Stimulated activated CD4-positive, alpha-beta T cell treated with anti-CD3 and anti-CD28 coated beads, TNF-alpha, amount 100 ng/mL, for 1 hour (primary cell): Measurements from ENCODE around the gene MEA1.
"Not testable (repeated sequence)": the region's sequence is repeated elsewhere in the genome, so short reads cannot be mapped to it uniquely, and the experiment has no call there.

Experiments used
- DNase-seq, 3 donors: peaks; one replicate each; pipeline ENCODE4 v3.0.0-alpha.2; 2020; ENCODE audit warnings: low read depth in 3 of 3, low spot score in 1 of 3

MEA1 gene

DNA sequence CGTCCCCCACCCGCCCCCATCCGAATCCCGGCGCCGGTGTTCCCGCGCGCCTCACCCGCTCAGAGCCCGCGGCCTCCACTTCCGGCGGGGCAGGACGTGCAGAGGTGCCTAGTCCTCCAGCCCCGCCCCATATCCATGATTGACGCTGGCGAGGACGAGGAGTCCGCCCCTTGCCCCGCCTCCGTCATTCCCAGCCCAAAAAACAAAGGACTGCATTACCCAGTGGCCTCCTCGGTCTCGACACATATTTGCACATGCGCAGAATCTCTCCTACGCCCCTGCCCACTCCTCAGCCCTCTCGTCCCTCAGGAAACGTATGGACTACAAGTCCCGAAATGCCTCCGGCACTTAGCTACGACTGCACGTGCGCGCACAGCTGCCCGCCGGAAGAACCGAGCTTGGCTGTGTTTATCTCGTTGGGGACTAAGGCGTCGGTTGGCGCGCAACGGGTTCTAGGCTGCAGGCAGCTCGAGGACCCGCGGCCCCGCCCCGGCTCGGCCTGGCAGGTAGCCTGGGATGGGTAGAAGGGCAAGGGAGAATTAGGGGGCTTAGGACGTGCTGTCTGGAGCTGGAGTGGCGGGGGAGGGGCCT, at the start of gene MEA1, which contains the start of gene KLHDC3:
TSS of gene MEA1 (minus strand) at position 104 of the 591 bp plus-strand sequence. CDS start 133 bp downstream, outside the sequence.
TSS of gene KLHDC3 (plus strand) at position 407 of the 591 bp plus-strand sequence. CDS start 2,944 bp downstream, outside the sequence.
- DNase-seq: peak; percentile 94 to 98 (median 97)

DNA sequence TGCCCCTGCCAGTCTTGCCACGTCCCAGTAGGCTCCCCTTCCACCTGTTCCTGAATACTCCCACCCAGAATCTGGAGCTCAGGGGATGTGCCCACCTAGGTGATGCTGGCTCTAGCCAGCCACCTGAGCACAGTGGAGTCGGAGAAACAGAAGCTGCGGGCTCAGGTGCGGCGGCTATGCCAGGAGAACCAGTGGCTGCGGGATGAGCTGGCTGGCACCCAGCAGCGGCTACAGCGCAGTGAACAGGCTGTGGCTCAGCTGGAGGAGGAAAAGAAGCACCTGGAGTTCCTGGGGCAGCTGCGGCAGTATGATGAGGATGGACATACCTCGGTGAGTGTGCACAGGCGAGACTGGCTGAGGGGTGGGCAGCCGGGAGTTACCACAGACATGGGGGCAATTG, 49.1 kb upstream of the MEA1 start:
- no peak for DNase-seq

DNA sequence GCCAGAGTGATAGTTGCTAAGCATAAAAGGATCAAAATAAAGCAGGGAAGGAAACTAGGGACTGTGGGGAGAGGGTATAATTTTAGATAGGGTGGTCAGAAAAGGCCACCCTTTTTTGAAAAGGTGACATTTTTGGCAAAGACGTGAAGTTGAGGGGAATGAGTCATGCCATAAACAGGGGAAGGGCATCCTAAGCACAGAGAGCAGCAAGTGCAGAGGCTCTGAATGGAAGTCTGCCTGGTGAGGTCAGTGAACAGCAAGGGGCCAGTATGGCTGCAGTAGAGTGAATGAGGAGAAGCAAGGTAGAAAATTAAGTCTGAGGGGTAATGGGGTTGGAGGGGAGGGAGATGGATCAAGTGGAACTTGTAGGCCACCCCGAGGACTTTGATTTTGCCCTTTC, 48.1 kb upstream of the MEA1 start:
- DNase-seq: no peak

- DNase-seq: no peak
Measured at GRCh38 chr6:43060755-43061633, 47.2 kb upstream of the MEA1 start.

GRCh38 chr6:43060034-43060754, 46.4 kb upstream of the MEA1 start:
- DNase-seq: no peak

DNA sequence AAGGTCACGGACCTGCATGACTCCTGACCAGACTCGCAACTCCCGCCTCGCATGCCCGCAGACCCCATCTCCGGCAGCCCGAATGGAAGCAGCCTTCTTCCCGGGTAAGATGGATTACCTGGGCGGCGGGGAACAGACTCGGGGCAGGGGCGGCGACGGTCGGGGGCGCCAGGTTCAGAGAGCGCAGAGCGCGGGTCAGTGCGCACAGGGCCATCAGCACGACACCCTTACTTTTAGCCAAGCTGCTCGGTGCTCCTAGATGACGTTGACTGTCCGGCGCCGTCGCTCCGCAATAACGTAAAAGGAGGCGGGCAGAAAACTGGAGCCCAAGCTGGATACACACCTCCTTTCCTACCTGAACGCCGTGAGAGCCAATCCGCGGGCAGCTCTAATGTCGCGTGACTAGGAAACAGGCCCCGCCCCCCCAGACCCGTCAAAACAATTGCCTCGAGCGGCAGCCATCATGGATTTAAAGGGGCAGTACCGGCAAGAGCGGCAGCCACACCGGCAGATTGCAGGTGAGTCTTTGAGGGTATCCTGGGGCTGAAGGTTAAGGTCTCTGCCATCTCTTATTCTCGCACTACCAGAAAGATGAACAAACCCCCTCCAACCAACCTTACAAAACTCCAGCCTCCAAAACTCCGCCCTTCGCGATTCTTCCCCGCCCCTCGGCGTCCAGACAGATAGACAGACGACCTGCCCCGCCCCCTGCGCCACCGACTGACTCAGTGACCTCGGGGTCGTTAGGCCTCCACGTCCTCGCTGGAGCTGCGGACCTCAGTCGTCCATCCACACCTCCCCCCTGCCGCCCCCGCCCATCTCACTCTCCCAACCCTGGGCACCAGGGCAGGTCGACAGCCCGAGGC, 45.7 kb upstream of the MEA1 start, which contains the start of the genes KLC4 and MRPL2:
TSS of gene KLC4 (plus strand) at position 464 of the 866 bp plus-strand sequence. CDS start 1,705 bp downstream, outside the sequence.
TSS of gene MRPL2 (minus strand) at position 267 of the 866 bp plus-strand sequence. CDS start at position 214, 53 bp downstream.
- peak; percentile 88 to 93 (median 90) for DNase-seq

GRCh38 chr6:43058531-43058930, 44.8 kb upstream of the MEA1 start:
- no peak for DNase-seq

DNA sequence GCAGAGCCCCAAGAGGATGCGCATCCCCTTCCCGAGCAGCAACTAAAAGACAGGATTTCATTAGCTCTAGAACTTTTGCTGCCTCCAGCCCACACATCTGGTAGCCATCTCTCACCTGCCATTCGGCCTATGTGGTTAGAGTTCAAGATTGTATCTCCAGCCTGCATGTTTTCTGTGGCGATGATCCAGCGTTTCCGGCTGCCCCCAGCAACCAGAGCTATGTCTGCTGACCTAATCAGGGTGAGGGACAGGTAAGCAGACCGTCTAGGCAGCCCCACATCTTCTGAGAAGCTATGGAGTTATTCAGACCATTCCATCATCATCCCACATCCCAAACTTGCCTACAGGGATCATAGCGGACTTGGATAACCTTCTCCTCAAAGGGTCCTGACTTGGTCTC, 42.2 kb upstream of the MEA1 start:
- DNase-seq: no peak

GRCh38 chr6:43054206-43054943, 40.6 kb upstream of the MEA1 start:
- DNase-seq: no peak

- peak; percentile 66 to 82 (median 79) for DNase-seq
Measured at GRCh38 chr6:43053545-43054205, 39.9 kb upstream of the MEA1 start, which contains the start of gene CUL7. TSS of gene CUL7 (minus strand) at chr6:43053851. CDS start at chr6:43052788, 1,063 bp downstream.

- DNase-seq: peak in 1 of 3 donors; percentile 30
Measured at GRCh38 chr6:43052842-43053544, 39.2 kb upstream of the MEA1 start.

GRCh38 chr6:43052225-43052841, 38.6 kb upstream of the MEA1 start:
- no peak for DNase-seq

DNA sequence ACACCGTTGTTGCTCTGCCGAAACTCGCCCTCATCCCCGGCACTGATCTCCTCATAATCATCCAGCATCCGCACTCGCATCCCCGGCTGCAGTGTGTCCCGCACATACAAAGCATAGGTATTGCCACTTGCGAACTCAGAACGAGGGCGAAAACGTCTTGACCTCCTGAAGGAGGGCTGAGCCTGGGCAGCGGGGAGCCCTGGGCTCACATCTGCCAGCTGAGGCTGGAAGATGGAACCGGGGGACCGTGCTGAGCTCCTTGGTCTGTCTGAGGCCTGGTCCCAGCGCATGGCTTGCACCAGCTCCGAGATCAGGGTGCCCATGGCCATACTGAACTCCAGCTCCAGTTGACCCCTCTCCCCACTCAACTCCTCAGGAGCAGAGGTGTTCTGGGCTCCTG, 37.2 kb upstream of the MEA1 start:
- no peak for DNase-seq

DNA sequence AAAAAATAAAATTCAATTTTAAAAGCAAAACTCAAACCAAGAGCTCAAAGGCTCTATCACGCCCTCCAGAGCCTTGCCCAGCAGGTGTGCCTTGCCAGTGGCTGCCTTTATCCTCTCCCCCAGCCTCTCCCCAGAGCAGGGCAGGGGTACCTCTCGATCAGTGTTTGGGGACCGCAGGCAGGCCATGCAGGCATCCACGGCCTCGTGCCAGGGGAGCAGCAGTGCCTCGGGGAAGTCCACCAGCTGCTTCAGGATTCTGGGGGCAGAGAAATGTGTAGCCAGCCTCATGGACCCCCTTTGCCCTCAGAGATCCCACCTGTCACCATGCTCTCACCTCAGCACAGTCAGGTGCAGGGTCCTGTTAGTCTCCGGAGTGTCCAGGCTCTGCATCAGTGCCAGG, 34.3 kb upstream of the MEA1 start:
- DNase-seq: no peak

DNA sequence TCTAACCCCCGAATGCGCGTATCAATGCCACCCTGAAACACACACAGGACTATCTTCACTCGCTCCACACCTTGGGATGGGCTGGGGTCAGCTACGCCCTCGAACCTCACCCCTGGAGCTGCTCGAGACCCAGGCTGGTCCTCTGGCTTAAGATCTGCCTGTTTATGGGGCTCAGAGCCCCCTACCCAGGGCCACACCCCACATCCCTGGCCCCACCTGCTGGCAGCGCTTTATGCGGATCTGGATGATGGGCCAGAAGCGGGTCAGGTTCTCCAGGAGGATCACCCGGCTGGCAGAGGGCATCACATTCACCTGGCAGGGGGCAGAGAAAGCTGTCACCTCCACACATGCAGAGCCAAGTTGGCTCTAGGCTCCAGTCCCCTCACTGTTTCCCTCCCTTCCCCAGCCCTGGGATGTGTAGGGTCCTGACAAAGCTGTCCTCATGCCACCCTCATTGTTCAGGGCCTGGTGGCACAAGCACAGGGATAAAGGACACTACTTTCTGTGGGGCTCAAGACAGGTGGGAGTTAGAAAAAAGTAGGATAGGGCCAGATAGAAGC, 31.7 kb upstream of the MEA1 start:
- no peak for DNase-seq

- DNase-seq: no peak
Measured at GRCh38 chr6:43043310-43043709, 29.6 kb upstream of the MEA1 start.

- not testable (repeated sequence) for DNase-seq
Measured at GRCh38 chr6:43041475-43041874, 27.7 kb upstream of the MEA1 start.
